ENCODE data around the gene ECHS1.

DNA sequence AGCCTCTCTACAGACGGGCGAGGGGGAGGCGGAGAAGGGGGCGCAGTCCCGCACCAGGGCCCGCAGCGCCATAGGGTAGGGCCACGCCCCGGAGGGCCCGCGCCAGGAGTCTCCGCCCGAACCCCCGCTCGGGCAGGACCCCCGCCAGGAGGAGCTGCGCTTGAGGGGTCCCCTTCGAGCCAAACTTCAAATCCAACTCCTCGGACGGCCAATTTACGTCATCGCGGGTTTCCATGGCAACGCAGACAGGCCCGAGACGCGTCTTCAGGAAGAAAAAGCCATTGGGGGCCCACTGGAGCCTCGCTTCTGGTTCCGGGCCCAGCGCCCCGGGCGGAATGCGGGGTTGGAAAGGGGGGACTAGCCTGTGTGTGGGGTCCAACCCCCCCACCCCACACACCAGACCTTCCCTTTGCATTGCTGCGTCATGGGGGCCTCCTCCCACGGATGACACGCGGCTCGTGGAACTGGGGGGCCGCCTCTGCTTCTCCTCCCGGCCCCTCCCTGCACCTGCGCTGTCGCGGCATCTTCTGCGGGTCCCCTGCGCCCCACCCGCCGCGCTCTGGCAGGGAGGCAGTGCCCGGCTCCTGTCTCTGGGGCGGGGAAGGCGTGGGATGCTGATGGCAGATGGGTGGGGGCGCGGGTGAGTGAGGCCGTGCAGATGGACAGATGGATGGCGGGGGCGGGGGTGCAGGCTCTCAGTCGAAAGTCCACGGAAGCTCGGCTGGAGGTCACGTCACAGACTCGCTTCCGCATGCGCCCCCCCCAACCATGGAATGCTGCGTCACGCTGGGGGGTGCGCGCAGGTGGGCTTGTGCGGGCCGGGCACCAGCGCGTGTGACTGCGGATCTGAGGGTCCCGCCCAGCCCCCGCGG lies 37.7 kb downstream of the ECHS1 start:
- TF ChIP-seq, protein P1, sequence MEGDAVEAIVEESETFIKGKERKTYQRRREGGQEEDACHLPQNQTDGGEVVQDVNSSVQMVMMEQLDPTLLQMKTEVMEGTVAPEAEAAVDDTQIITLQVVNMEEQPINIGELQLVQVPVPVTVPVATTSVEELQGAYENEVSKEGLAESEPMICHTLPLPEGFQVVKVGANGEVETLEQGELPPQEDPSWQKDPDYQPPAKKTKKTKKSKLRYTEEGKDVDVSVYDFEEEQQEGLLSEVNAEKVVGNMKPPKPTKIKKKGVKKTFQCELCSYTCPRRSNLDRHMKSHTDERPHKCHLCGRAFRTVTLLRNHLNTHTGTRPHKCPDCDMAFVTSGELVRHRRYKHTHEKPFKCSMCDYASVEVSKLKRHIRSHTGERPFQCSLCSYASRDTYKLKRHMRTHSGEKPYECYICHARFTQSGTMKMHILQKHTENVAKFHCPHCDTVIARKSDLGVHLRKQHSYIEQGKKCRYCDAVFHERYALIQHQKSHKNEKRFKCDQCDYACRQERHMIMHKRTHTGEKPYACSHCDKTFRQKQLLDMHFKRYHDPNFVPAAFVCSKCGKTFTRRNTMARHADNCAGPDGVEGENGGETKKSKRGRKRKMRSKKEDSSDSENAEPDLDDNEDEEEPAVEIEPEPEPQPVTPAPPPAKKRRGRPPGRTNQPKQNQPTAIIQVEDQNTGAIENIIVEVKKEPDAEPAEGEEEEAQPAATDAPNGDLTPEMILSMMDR (conservative IDR thresholded peaks at IDR 0.05; ENCODE audit: low read depth in 2 of 2): no peak
- no peak for TF ChIP-seq JUNB (IDR thresholded peaks at IDR 0.05; ENCODE audit: unreplicated experiment)

Measured in GM23338 (cell line).